NCI-H146 treated with DMSO at 0.1 percent for 48 hours (cell line): ENCODE data around the gene PITPNM3.
"Not testable (repeated sequence)": the region's sequence is repeated elsewhere in the genome, so short reads cannot be mapped to it uniquely, and the experiment has no call there.

ENCODE experiments used
- DNase-seq: peaks from one replicate; lab custom pipeline; 2025; ENCODE audit not compliant: unreplicated experiment; lab: John Stamatoyannopoulos, UW

Gene PITPNM3

GRCh38 chr17:6556121-6557039 lies at the start of gene PITPNM3:
Gene PITPNM3, minus strand, starts transcription at chr17:6556555. Its CDS starts 149 bp downstream, at chr17:6556406.
- no peak for DNase-seq

DNA sequence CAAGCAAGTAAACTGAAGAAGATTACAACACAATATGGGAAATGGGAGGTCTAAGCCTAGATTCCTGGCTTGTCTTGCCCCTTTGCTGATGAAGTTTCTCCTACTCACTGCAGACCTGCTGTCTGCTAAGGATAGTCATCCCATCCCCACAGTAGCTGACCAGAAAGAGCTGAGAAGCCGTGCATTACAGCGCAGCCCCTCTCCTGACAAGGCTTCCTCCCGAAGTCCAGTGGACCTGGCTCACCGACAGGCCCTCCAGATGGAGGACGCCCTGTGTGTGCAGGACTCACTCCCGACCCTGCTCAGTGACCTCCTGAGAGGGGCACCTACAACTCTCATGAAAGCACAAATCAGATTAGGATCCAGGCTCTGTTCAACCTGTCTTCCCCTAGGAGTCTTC lies 48.8 kb upstream of the PITPNM3 start:
- no peak for DNase-seq

DNA sequence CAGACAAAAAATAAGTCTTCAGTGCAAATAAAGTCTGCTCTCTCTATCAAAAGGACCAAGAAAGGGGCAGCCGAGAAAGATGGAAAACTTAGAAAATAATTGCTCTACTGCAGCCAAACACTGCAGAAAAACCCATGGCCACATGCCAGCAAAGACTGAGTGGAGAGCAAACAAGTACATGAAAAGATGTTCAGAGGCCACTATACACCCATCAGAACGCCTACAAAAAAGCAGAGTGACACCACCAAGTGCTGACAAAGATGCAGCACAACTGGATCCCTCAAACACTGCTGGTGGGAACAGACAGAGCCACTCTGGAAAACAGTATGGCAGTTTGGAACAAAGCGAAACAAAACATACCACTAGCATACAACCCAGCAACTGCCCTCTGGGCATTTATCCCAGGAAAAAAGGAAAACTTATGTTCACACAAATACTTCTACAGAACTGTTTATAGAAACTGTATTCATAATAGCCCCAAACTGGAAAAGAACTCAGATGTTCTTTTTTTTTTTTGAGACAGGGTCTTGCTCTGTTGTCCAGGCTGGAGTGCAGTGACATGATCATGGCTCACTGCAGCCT lies 47.5 kb upstream of the PITPNM3 start:
- DNase-seq, result no peak

DNA sequence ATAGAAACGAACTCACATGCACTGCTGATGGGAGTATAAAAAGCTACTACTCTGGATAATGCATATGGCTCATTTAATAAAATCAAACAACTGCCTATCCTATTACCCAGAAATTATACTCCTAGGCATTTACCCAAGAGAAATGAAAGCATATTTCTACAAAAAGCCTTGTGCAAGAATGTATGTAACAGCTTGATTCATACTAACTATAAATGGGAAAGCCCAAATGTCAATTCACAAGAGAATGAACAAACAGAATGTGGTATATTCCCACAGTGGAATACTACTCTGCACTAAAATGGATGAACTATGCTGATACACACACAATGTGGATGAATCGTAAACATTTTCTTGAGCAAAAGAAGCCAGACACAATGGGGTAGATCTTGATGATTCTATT lies 45.8 kb upstream of the PITPNM3 start:
- no peak for DNase-seq

DNA sequence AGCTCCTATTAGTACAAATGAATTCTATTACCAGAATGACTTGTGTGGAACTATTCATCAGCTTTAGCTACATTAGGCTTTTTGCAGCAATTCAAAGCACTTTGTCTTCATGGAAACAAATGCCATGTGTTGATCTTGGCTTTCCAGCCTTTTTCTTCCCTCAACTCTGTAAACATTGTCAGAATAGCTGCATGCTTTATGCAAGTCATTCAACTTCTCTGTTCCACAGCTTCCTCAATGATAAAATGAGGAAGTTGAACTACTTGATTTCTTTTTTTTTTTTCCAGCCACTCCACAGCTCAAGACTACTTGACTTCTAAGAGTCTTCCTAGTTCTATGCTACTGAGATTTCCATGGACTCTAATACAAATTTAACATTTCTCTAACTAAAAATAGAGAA lies 43.0 kb upstream of the PITPNM3 start:
- no peak for DNase-seq

DNA sequence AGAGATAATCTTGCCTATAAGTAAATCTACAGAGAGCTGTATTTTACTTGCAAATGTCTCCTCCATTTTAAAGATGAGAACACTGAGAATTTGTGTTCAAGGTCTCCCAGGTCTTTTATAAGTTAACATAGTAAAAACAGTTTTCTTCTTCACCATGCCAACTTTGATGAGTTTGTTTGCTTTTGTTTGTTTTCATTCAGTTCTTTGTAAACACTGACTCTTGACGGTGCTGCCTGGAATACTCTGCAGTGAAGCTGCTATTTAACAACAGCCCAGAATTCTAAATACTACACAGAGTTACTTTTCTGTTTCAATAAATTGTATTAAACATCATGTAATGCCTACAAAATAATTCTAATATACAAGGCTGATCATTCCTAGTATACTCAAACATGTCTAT lies 41.4 kb upstream of the PITPNM3 start:
- no peak for DNase-seq

DNA sequence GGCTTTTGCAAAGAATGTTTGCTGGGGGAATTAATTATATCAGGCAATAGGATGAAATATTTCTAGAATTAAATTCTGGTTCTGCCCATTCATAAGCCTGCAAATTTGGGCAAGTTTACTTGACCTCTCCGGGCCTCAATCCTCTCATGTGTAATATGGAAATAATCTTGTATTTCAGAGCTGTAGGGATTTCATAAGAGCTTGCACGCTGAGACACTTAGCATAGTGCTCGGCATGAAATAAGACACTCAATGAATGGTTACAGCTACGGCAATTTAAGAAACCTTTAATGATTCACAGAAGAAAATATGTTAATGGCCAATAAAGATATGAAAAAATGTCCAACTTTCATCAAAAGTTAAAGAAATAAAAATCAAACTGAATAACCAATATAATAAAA lies 40.6 kb upstream of the PITPNM3 start:
- DNase-seq, result no peak

DNA sequence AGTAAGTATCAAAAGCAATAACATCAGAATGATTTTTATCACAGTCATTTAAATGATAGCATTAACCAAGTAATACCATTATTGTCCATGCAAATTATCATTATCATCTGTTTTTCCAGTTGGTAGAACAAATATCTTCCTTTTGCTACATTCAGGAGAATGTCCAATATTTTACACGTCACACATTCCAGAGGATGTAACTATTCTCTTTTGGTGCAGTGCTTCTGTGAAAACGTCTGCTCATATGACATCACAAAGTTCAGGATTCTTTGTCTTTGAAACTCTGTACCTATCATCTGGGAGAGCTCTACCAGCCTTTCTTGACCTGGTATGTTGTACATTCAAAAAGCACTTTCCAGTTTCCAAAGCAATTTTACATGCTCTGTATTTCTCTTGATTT lies 40.2 kb upstream of the PITPNM3 start:
- no peak for DNase-seq

GRCh38 chr17:6596081-6596480 lies 39.7 kb upstream of the PITPNM3 start:
- DNase-seq, result no peak

GRCh38 chr17:6593371-6593770 lies 37.0 kb upstream of the PITPNM3 start:
- DNase-seq, result not testable (repeated sequence)

GRCh38 chr17:6592173-6592572 lies 35.8 kb upstream of the PITPNM3 start:
- no peak for DNase-seq

GRCh38 chr17:6591599-6592158 lies 35.3 kb upstream of the PITPNM3 start:
- DNase-seq, result no peak

DNA sequence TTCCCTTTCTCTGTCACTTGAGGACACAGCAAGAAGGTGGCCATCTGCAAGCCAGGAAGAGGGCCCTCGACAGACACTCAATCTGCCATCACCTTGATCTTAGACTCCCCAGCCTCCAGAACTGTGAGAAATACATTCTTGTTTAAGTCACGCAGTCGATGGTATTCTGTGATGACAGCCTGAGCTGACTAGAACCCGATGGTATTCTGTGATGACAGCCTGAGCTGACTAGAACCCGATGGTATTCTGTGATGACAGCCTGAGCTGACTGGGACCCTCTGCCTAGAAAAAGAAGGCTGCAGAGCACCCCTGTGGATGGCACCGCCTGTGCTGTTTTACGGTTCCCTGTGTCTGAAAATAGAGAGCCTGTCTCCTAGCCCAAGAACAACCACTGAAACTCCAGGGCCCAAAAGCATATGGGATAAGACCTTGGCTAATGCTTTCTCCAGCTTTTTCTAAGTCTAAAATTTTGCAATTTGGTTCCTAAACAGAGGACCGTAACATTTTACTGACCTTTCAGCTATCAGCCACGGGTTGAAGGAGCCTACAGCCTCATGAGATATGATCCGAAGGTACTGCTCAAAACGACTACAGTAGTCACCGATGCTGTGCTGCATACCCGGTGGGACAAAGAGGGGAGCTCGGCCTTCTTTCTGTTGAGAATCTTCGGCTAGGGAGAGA lies 33.1 kb upstream of the PITPNM3 start:
- DNase-seq, result no peak

DNA sequence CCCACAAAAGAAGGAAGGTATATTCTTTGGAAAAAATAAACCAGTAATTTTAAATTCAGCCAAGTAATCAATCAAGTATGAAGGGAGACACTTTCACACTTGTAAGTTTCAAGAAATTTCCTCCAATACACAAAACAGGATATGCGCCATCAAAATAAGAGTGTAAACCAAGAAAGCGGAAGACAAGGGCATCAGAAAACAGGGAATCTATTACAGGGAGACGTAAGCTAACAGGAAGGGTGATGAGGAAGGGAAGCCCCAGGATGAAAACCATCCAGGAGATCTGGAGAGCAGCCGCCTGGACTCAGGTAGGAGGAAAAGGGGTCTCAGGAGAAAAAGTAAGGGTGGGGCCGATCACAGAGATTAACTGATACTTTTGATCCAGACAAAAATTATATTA lies 31.8 kb upstream of the PITPNM3 start:
- no peak for DNase-seq

- no peak for DNase-seq
These were observed 31.0 kb upstream of the PITPNM3 start for GRCh38 chr17:6587310-6587709.

DNA sequence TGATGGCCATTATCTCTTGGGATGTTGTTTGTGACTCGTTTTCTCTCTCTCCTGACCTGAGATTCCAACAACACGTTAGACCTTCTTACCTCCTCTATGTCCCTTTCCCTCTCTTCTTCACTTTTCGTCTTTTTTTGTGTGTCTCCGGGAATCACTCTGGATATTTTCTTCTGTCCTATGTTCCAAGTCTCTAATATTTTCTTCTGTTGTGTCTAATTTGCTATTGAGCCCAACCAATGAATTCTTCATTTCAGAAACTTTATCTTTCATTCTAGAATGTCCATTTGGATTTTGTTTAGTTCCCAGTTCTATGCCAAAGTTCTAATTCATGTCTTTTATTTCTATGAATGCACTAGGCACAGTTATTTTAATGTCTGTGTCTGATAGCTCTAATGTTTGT lies 27.1 kb upstream of the PITPNM3 start:
- DNase-seq, result no peak

- DNase-seq, result no peak
These were observed 24.3 kb upstream of the PITPNM3 start for GRCh38 chr17:6580625-6581024.

DNA sequence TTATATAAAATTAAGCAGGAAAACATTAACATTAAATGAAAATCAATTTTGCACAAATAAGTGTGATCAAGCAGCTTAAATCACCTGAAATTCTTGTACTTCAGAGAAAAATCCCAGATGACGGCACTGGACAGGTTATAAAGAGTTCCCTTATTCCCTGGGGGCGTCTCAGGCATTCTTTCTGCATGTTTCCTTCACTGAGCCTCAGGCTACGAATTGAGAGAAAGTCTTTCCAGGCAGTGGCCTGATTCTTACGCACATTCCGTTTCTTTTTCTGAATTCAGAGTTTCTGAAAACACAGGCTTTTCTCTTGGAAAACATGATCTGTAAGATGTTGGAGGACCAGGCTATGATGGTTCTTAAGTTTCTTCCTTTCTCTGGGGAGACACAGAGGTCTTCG lies 22.1 kb upstream of the PITPNM3 start:
- DNase-seq, result no peak

DNA sequence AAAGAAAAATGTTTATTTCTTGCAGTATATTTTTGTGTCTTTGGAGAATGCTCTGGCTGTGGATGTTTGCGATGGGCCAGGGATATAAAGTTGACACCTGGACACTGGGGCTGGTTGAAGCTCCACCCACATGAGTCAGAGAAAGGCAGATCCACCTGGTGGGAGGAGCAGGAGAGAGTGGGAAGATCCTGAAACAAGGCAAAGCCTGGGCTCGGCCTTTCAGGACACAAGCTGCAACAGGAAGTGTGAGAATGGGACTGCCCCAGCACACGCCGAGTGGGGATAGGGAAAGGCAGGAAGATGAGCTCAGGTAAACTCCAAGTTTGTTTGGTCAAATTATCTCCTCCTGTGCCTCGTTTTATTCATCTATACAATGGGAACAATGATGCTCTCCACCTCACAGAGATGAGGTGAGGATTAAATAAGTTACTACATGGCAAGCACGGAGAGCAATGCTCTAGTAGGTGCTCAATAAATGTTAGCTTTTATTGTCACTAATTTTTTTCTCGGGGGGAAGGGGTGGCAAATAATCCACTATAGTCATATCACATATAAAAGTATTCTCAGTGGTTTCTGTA lies 21.4 kb upstream of the PITPNM3 start:
- no peak for DNase-seq

- DNase-seq, result no peak
These were observed 19.9 kb upstream of the PITPNM3 start for GRCh38 chr17:6576038-6576785.

DNA sequence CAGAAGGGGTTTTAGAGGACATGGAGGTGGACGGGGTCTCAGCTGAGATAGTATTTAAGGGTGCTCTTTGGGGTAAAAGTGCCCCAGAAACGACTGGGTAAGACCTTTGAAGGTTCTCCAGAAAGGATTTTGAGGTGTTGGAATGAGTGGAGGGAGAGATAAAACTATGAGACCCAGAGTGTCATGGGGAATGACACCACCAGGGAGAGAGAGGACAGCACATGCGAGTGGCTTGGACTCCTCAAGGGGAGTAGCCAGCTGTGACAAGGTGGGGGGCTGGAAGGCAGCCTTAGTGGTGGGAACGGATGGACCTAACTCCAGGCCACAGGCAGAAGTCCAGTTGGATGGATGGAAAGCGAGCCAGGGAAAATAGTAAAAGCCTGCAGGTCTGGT lies 19.2 kb upstream of the PITPNM3 start:
- no peak for DNase-seq
